Parathyroid adenoma (tissue), 2 donors: ENCODE data around the gene GRM8.

Source experiments
- H2AFZ ChIP-seq: fragments of 300-600 bp; sonication (generic); one replicate; pipeline ENCODE4 v1.7.0; 2017; ENCODE audit warnings: antibody characterized with exemption, mild to moderate bottlenecking
- H3K27ac ChIP-seq: fragments of 300-600 bp; sonication (generic); one replicate; pipeline ENCODE4 v1.7.0; 2017
- H3K27me3 ChIP-seq: fragments of 300-600 bp; sonication (generic); one replicate; pipeline ENCODE4 v1.7.0; 2017; ENCODE audit warnings: low read length; ENCODE audit not compliant: control insufficient read depth, insufficient read depth
- H3K36me3 ChIP-seq: fragments of 300-600 bp; sonication (generic); one replicate; pipeline ENCODE4 v1.7.0; 2017; ENCODE audit warnings: low read length; ENCODE audit not compliant: control insufficient read depth, insufficient read depth
- H3K4me1 ChIP-seq: fragments of 300-600 bp; sonication (generic); one replicate; pipeline ENCODE4 v1.7.0; 2017; ENCODE audit warnings: control low read depth
- H3K4me2 ChIP-seq: fragments of 300-600 bp; sonication (generic); one replicate; pipeline ENCODE4 v1.7.0; 2017; ENCODE audit warnings: low read length
- H3K4me3 ChIP-seq: fragments of 300-600 bp; sonication (generic); one replicate; pipeline ENCODE4 v1.7.0; 2017; ENCODE audit warnings: low read depth, low read length
- H3K79me2 ChIP-seq: fragments of 300-600 bp; sonication (generic); one replicate; pipeline ENCODE4 v1.7.0; 2017; ENCODE audit warnings: control low read depth
- H3K9ac ChIP-seq: fragments of 300-600 bp; sonication (generic); one replicate; pipeline ENCODE4 v1.7.0; 2017; ENCODE audit warnings: mild to moderate bottlenecking
- H3K9me3 ChIP-seq: fragments of 300-600 bp; sonication (generic); one replicate; pipeline ENCODE4 v1.7.0; 2017; ENCODE audit warnings: low read length; ENCODE audit not compliant: control insufficient read depth
- TF ChIP-seq, protein P1 (sequence below): fragments of 300-600 bp; sonication (generic); IDR thresholded peaks from one replicate; pipeline ENCODE4 v1.7.0; 2017; ENCODE audit warnings: antibody characterized with exemption, mild to moderate bottlenecking
- donor health status: primary hyperparathyroidism.

Gene GRM8

DNA sequence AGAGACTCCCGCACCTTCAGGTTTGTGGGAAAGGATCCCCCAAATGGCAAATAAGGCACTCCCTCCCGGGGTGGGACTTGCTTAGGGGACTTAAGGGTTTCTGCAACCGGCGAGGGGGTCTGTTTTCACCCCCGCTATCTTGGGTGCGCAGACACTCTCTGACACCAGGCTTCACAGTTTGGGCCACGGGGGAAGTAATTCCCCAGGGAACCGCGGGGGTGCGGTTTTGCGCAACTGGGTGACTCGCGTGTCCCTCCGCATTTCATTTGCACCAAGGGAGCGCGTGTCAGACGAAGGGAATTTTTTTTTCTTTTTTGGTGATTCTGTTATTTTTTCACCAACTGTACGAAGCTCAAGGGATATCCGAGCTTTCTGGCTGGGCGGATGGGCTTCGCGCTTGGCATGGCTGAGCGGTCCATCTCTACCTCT, 1.7 kb downstream of the GRM8 start:
- H3K4me3 ChIP-seq, result peak overlapping the region; percentile 25
- no peak overlapping the region for H3K27ac ChIP-seq
- H3K9me3 ChIP-seq, result no peaks in the 10 kb centered on the region
- H3K36me3 ChIP-seq, result no peaks in the 10 kb centered on the region
- peak overlapping the region; percentile 59 for H3K4me2 ChIP-seq
- no peaks in the 10 kb centered on the region for H3K79me2 ChIP-seq
- peaks cover 4% of the 10 kb centered on the region for H3K4me1 ChIP-seq
- no peak overlapping the region for H3K9ac ChIP-seq
- peak overlapping the region; percentile 50 for H2AFZ ChIP-seq
- TF ChIP-seq, protein P1, sequence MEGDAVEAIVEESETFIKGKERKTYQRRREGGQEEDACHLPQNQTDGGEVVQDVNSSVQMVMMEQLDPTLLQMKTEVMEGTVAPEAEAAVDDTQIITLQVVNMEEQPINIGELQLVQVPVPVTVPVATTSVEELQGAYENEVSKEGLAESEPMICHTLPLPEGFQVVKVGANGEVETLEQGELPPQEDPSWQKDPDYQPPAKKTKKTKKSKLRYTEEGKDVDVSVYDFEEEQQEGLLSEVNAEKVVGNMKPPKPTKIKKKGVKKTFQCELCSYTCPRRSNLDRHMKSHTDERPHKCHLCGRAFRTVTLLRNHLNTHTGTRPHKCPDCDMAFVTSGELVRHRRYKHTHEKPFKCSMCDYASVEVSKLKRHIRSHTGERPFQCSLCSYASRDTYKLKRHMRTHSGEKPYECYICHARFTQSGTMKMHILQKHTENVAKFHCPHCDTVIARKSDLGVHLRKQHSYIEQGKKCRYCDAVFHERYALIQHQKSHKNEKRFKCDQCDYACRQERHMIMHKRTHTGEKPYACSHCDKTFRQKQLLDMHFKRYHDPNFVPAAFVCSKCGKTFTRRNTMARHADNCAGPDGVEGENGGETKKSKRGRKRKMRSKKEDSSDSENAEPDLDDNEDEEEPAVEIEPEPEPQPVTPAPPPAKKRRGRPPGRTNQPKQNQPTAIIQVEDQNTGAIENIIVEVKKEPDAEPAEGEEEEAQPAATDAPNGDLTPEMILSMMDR, result no peak
- H3K27me3 ChIP-seq, result no peaks in the 10 kb centered on the region

DNA sequence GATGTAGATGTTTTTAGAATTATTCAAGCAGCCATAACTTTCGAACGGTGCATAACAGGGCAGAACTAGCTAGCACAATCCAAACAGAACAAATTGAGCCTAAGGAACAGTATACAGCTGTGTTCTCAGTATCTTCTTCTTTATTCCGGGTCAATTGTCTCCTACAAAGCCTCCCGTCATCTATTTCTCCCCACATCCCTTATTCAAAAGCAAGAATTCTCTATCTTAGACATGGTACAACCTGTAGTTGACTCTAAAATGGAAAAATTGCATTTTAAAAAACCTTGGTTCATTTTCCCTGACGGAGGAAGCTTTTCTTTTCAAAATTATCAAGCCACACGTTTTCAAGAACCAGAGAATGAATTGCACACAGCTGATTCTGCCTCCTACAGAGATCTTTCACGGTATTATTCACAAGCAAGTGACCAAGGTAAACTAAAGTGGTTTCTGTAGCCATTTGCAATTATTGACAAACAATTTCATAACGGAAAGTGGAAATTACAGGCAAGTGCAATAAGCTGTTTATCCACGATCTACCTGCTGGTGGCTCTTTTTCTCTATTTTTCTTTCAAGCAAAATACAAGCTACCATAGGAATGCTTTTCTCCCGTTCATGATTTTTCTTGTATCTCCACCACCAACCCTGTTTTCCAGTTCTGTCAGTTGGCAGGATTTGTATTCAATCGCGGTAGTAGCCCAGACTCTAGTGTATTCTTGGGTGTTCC, 2.3 kb downstream of the GRM8 start:
- Histone ChIP-seq H2AFZ (peak overlapping the region; percentile 50), H3K27ac (no peak overlapping the region), H3K4me3 (no peak overlapping the region), H3K79me2 (no peaks in the 10 kb centered on the region), H3K36me3 (no peaks in the 10 kb centered on the region), H3K4me1 (peaks cover 4% of the 10 kb centered on the region), H3K9me3 (no peaks in the 10 kb centered on the region), H3K27me3 (no peaks in the 10 kb centered on the region), H3K4me2 (peak overlapping the region; percentile 59), H3K9ac (no peak overlapping the region)
- TF ChIP-seq, protein P1, result no peak

DNA sequence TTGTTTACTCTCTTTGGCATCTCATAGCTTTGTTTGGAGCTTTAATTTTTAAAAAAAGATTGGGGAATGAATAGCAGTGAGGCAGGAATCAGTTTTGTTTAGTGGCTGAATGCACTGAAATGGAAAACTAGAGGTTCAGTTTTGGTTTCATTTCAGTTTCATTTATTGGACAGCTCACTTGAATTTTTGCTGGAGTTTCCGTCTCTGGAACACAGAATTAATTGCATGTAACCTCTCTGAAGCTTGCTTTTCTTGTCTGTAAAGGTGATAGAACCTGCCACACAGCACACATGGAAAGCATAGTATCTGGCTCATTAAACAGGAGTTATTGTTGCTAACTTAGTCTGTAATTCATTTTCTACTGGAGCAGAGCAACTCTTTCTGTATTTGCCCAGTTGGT, 7.1 kb downstream of the GRM8 start:
- no peak overlapping the region for H3K27ac ChIP-seq
- H3K4me3 ChIP-seq, result no peak overlapping the region
- no peak overlapping the region for H3K9ac ChIP-seq
- no peaks in the 10 kb centered on the region for H3K9me3 ChIP-seq
- TF ChIP-seq, protein P1, result no peak
- H2AFZ ChIP-seq, result no peak overlapping the region
- H3K4me1 ChIP-seq, result no peaks in the 10 kb centered on the region
- no peaks in the 10 kb centered on the region for H3K79me2 ChIP-seq
- no peaks in the 10 kb centered on the region for H3K36me3 ChIP-seq
- no peaks in the 10 kb centered on the region for H3K27me3 ChIP-seq
- no peak overlapping the region for H3K4me2 ChIP-seq

DNA sequence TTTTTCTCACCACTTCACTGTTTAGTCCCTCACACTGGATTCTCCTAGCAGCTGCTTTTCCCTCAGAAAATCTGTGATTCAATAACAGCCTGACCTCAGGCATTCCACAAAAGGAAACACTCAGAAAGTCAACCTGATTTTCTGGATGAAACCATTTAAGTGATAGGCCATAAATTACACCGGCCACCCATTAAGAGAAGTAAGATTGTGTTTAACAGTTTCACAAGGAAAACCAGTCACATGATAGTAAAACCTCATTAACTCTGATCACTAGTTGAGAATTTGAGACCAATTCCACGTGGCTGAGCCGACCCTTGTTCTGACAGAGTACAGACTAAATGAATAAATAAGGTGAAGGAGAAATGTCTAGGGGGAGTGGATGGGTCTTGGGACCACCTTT, 7.7 kb downstream of the GRM8 start:
- TF ChIP-seq, protein P1, result no peak
- H3K36me3 ChIP-seq, result no peaks in the 10 kb centered on the region
- no peak overlapping the region for H3K27ac ChIP-seq
- no peaks in the 10 kb centered on the region for H3K4me1 ChIP-seq
- H3K4me3 ChIP-seq, result no peak overlapping the region
- no peaks in the 10 kb centered on the region for H3K27me3 ChIP-seq
- H3K9me3 ChIP-seq, result no peaks in the 10 kb centered on the region
- H2AFZ ChIP-seq, result no peak overlapping the region
- no peak overlapping the region for H3K4me2 ChIP-seq
- no peaks in the 10 kb centered on the region for H3K79me2 ChIP-seq
- no peak overlapping the region for H3K9ac ChIP-seq

DNA sequence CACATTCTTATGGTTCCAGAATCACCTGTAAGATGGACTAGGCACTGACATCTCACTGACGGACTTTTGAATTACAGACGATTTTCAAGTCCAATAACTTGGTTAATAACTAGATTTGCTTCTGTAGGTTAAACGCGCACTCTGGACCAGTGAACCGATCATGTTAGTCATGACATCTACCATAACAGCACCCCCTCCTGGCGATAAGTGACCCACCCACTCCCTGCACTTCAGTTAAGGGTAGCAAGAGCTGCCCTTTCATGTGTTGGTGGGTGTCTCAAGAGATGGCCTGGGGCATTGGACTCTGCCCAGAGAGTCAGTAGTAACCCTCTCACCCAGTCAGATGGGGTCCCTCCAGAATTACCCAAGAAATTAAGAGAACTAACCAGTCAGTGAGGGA, 12.9 kb downstream of the GRM8 start:
- H3K4me1 ChIP-seq, result no peaks in the 10 kb centered on the region
- H3K9me3 ChIP-seq, result no peaks in the 10 kb centered on the region
- no peaks in the 10 kb centered on the region for H3K27me3 ChIP-seq
- TF ChIP-seq, protein P1, result peak; percentile 14
- no peak overlapping the region for H3K4me3 ChIP-seq
- H3K9ac ChIP-seq, result no peak overlapping the region
- H2AFZ ChIP-seq, result no peak overlapping the region
- H3K4me2 ChIP-seq, result no peak overlapping the region
- H3K27ac ChIP-seq, result no peak overlapping the region
- H3K79me2 ChIP-seq, result no peaks in the 10 kb centered on the region
- H3K36me3 ChIP-seq, result no peaks in the 10 kb centered on the region
